SU-DHL-6 (cell line): ENCODE data around the gene FURIN.
A peak's percentile ranks its signal among the peaks of the same experiment; 100 is the strongest.

Source experiments
- H2AFZ ChIP-seq: fragments of 200-600 bp; sonication (generic); 2 replicates; pipeline ENCODE4 v1.6.1; 2014; ENCODE audit warnings: low read depth, mild to moderate bottlenecking, moderate library complexity, mixed read lengths, antibody characterized with exemption, low read length; ENCODE audit not compliant: severe bottlenecking
- H3F3A ChIP-seq: fragments of 200-600 bp; shearing (Covaris generic); 2 replicates; pipeline ENCODE4 v1.6.0; 2016; ENCODE audit warnings: antibody characterized with exemption, mild to moderate bottlenecking; ENCODE audit not compliant: insufficient read depth
- H3K27ac ChIP-seq: fragments of 200-600 bp; sonication (generic); 2 replicates; pipeline ENCODE4 v1.5.1; 2016; ENCODE audit warnings: low read depth, mild to moderate bottlenecking, low read length, moderate library complexity, mixed read lengths
- H3K27me3 ChIP-seq: fragments of 200-600 bp; sonication (generic), shearing (Covaris generic); 2 replicates; pipeline ENCODE4 v1.6.0; 2014; ENCODE audit warnings: mild to moderate bottlenecking, low read length
- H3K36me3 ChIP-seq: fragments of 200-600 bp; sonication (generic); 2 replicates; pipeline ENCODE4 v1.6.1; 2014; ENCODE audit warnings: mild to moderate bottlenecking, low read length, mixed read lengths
- H3K4me2 ChIP-seq: fragments of 300-600, 200-600 bp; shearing (Covaris generic), sonication (generic); 2 replicates; pipeline ENCODE4 v1.6.0; 2014; ENCODE audit warnings: low read length, low read depth, mild to moderate bottlenecking; ENCODE audit not compliant: poor library complexity, severe bottlenecking
- H3K4me3 ChIP-seq: fragments of 200-600 bp; sonication (generic); 2 replicates; pipeline ENCODE4 v1.5.1; 2014; ENCODE audit warnings: antibody characterized with exemption, low read length, mild to moderate bottlenecking, mixed read lengths; ENCODE audit not compliant: insufficient read depth, poor library complexity, severe bottlenecking
- H3K79me2 ChIP-seq: fragments of 200-600 bp; sonication (generic); 2 replicates; pipeline ENCODE4 v1.6.1; 2014; ENCODE audit warnings: mild to moderate bottlenecking, low read length, moderate library complexity; ENCODE audit not compliant: insufficient read depth
- H3K9ac ChIP-seq: fragments of 200-600 bp; sonication (generic); 2 replicates; pipeline ENCODE4 v1.7.0; 2014; ENCODE audit warnings: mild to moderate bottlenecking, low read length
- H3K9me2 ChIP-seq: fragments of 200-600 bp; sonication (generic); replicated peaks from 2 replicates; pipeline ENCODE4 v1.6.1; 2014; ENCODE audit warnings: low read length; ENCODE audit not compliant: insufficient read depth
- H3K9me3 ChIP-seq: fragments of 200-600 bp; sonication (generic); 2 replicates; pipeline ENCODE4 v1.6.1; 2014; ENCODE audit warnings: low read length, mixed read lengths; ENCODE audit not compliant: insufficient read depth
- H4K20me1 ChIP-seq: fragments of 200-600 bp; sonication (generic); 2 replicates; pipeline ENCODE4 v1.6.1; 2014; ENCODE audit warnings: low read depth, mild to moderate bottlenecking, antibody characterized with exemption, low read length, moderate library complexity, mixed read lengths
- CTCF ChIP-seq: fragments of 200-600 bp; sonication (generic); IDR thresholded peaks from one replicate; pipeline ENCODE4 v1.5.1; 2017; ENCODE audit warnings: antibody characterized with exemption, mild to moderate bottlenecking, low read length, moderate library complexity; ENCODE audit not compliant: insufficient read depth, poor library complexity, severe bottlenecking
- EZH2phosphoT487 ChIP-seq: fragments of 200-600 bp; sonication (generic), shearing (Covaris generic); conservative IDR thresholded peaks from 2 replicates; pipeline ENCODE4 v1.6.1; 2018; ENCODE audit warnings: mild to moderate bottlenecking, antibody characterized with exemption, low read length, moderate library complexity, mixed read lengths

FURIN gene

GRCh38 chr15:90932660-90932991, 64.2 kb downstream of the FURIN start:
- no peak overlapping the region; the same call in 1 of the 2 replicates for H3K27ac ChIP-seq
- no peaks in the 10 kb centered on the region for H3K27me3 ChIP-seq
- peak overlapping the region; percentile 75 for H2AFZ ChIP-seq
- H3K36me3 ChIP-seq, result 0 out of 2 replicates have a peak, but pooled peaks cover 2% of the 10 kb centered on the region
- H3K9ac ChIP-seq, result peak overlapping the region; percentile 75
- H3F3A ChIP-seq, result peaks cover 20% of the 10 kb centered on the region
- H4K20me1 ChIP-seq, result no peaks in the 10 kb centered on the region
- no peak for TF ChIP-seq CTCF
- TF ChIP-seq EZH2phosphoT487, result no peak
- H3K79me2 ChIP-seq, result peaks cover 17% of the 10 kb centered on the region
- H3K4me2 ChIP-seq, result peak overlapping the region; percentile 28
- no peaks in the 10 kb centered on the region for H3K9me3 ChIP-seq
- H3K9me2 ChIP-seq, result no peaks in the 10 kb centered on the region
- peak overlapping the region; percentile 70 for H3K4me3 ChIP-seq
